Naive thymus-derived CD8-positive, alpha-beta T cell (primary cell): ENCODE measurements around the gene GPR78. TPM values are rescaled to one million over a fixed set of nuclear protein-coding genes. Genes with fewer than 3 reads are reported as not detected.

Experiments
- ATAC-seq, 2 donors: fragments of 150-1000 bp; cut with Tn5 transposase in 1 of 2; sonication (Bioruptor Pico), chemical (Tn5 transposase) in 1 of 2; 1 replicate in 1 of 2; 2 replicates in 1 of 2; pipeline ENCODE4 v1.10.0; 2021; ENCODE audit warnings: mild to moderate bottlenecking in 2 of 2, moderate library complexity in 2 of 2
- POLR2A ChIA-PET: fragments of 350-600 bp; sonication (Branson Sonifier 250); formaldehyde crosslinking; loops from one replicate; lab custom pipeline; 2021; ENCODE audit warnings: antibody characterized with exemption; lab: Charles Lee
- DNase-seq, 10 donors: peaks; one replicate each; pipeline versions ENCODE4 v3.0.0 to v3.0.0-alpha.2; 2020 to 2022
- H3K27ac Mint-ChIP-seq, 10 donors: one replicate each; pipeline ENCODE4 v1.8.0; 2020 to 2022; ENCODE audit warnings: mild to moderate bottlenecking in 10 of 10, mixed read lengths in 10 of 10, moderate library complexity in 4 of 10, inconsistent platforms in 1 of 10
- H3K27me3 Mint-ChIP-seq, 5 donors: one replicate each; pipeline ENCODE4 v1.8.0; 2021 to 2022; ENCODE audit warnings: mixed read lengths in 5 of 5
- H3K36me3 Mint-ChIP-seq, 3 donors: one replicate each; pipeline ENCODE4 v1.8.0; 2020 to 2022; ENCODE audit warnings: mixed read lengths in 3 of 3, mild to moderate bottlenecking in 2 of 3, inconsistent platforms in 1 of 3
- H3K4me1 Mint-ChIP-seq, 4 donors: one replicate each; pipeline ENCODE4 v1.8.0; 2021 to 2022; ENCODE audit warnings: mixed read lengths in 4 of 4
- H3K4me3 Mint-ChIP-seq, 10 donors: one replicate each; pipeline ENCODE4 v1.8.0; 2020 to 2022; ENCODE audit warnings: mild to moderate bottlenecking in 10 of 10, mixed read lengths in 10 of 10, moderate library complexity in 6 of 10, inconsistent platforms in 1 of 10
- H3K9me3 Mint-ChIP-seq, 9 donors: one replicate each; pipeline ENCODE4 v1.8.0; 2020 to 2022; ENCODE audit warnings: mixed read lengths in 9 of 9, mild to moderate bottlenecking in 3 of 9, inconsistent platforms in 1 of 9, moderate library complexity in 1 of 9
- polyA plus RNA-seq, 3 donors: library from polyadenylated mRNA; unstranded; fragments of 300-500 nt; fragmentation: Illumina TruSeq; gene quantifications; one replicate each; pipeline ENCODE4 v1.2.3, GENCODE V29; 2021
- total RNA-seq, 8 experiments: library from RNA in 2 of 8; stranded (reverse) in 2 of 8; gene quantifications; one replicate each; pipeline ENCODE4 v1.2.3 and lab custom pipeline; 2021 to 2026

The GPR78 gene
- total and polyA plus RNA-seq, 5 experiments from 2014 or later: not detected

- H3K27me3 Mint-ChIP-seq: peaks cover 0 to 25% (median 2%) of the 10 kb centered on the region in 5 donors
- no peak overlapping the region for H3K27ac Mint-ChIP-seq
- no peaks in the 10 kb centered on the region for H3K9me3 Mint-ChIP-seq
- no peaks in the 10 kb centered on the region for H3K36me3 Mint-ChIP-seq
- ATAC-seq (no peak), DNase-seq (peak in 1 of 10 donors; percentile 45)
- POLR2A ChIA-PET: no interaction called here
- no peak overlapping the region for H3K4me3 Mint-ChIP-seq
- no peaks in the 10 kb centered on the region for H3K4me1 Mint-ChIP-seq
Measured at GRCh38 chr4:8548731-8549351, 31.4 kb upstream of the GPR78 start.

- ATAC-seq (no peak), DNase-seq (peak in 1 of 10 donors; percentile 55)
- peaks cover 0 to 20% (median 2%) of the 10 kb centered on the region in 5 donors for H3K27me3 Mint-ChIP-seq
- H3K36me3 Mint-ChIP-seq: no peaks in the 10 kb centered on the region
- H3K4me3 Mint-ChIP-seq: no peak overlapping the region
- H3K27ac Mint-ChIP-seq: no peak overlapping the region
- H3K4me1 Mint-ChIP-seq: no peaks in the 10 kb centered on the region
- POLR2A ChIA-PET: no interaction called here
- H3K9me3 Mint-ChIP-seq: peaks cover 0 to 2% (median 0%) of the 10 kb centered on the region in 9 donors
Measured at GRCh38 chr4:8549352-8549931, 30.8 kb upstream of the GPR78 start.

- DNase-seq (peak in 1 of 10 donors; percentile 22), ATAC-seq (no peak)
- Mint-ChIP-seq H3K4me3 (no peak overlapping the region), H3K27ac (no peak overlapping the region), H3K4me1 (no peaks in the 10 kb centered on the region), H3K9me3 (peaks cover 0 to 2% (median 0%) of the 10 kb centered on the region in 9 donors), H3K36me3 (no peaks in the 10 kb centered on the region), H3K27me3 (peaks cover 0 to 14% (median 2%) of the 10 kb centered on the region in 5 donors)
- POLR2A ChIA-PET: no interaction called here
Measured at GRCh38 chr4:8550691-8551090, 29.5 kb upstream of the GPR78 start.

- Mint-ChIP-seq H3K4me3 (no peak overlapping the region), H3K27me3 (peaks cover 0 to 10% (median 0%) of the 10 kb centered on the region in 5 donors), H3K36me3 (no peaks in the 10 kb centered on the region), H3K27ac (no peak overlapping the region), H3K4me1 (no peaks in the 10 kb centered on the region), H3K9me3 (peaks cover 0 to 2% (median 0%) of the 10 kb centered on the region in 9 donors)
- ATAC-seq: no peak
- peak in 1 of 10 donors; percentile 9 for DNase-seq
- POLR2A ChIA-PET: no interaction called here
Measured at GRCh38 chr4:8552024-8552423, 28.2 kb upstream of the GPR78 start.

DNA sequence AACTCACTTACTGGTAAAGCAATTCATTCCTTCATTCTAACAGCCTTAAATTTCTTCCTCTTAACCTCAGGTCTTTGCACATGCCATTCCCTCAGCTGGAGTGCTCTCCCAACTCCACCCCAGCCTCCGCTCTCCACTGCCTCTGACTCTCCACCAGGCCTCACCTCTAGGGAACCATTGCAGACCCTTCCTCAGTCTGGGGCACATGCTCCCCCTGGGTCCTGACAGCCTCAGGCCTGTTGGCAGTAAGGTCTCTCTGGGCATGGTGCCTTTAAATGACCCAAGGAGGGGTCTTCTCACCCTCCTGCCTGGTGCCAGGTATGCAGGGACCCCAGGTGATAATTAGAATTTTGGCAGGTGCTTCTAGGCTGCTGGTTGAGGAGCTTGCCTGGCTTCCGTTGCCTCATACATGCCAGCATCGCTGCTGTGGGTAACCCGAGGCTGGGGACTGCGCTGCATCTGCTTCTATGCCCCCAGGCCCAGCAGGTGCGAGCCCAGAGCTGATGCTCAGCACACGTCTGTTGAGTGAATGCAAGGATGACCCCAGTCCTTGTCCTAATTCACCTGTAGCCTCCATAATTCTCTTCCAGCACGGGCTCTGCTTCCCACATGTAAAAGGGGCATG is 27.5 kb upstream of the GPR78 start:
- peaks cover 0 to 2% (median 0%) of the 10 kb centered on the region in 9 donors for H3K9me3 Mint-ChIP-seq
- no peak overlapping the region for H3K4me3 Mint-ChIP-seq
- H3K27me3 Mint-ChIP-seq: peaks cover 0 to 5% (median 0%) of the 10 kb centered on the region in 5 donors
- H3K4me1 Mint-ChIP-seq: no peaks in the 10 kb centered on the region
- ATAC-seq: no peak
- no peaks in the 10 kb centered on the region for H3K36me3 Mint-ChIP-seq
- no peak overlapping the region for H3K27ac Mint-ChIP-seq
- peak in 1 of 10 donors; percentile 26 for DNase-seq
- POLR2A ChIA-PET: no interaction called here

DNA sequence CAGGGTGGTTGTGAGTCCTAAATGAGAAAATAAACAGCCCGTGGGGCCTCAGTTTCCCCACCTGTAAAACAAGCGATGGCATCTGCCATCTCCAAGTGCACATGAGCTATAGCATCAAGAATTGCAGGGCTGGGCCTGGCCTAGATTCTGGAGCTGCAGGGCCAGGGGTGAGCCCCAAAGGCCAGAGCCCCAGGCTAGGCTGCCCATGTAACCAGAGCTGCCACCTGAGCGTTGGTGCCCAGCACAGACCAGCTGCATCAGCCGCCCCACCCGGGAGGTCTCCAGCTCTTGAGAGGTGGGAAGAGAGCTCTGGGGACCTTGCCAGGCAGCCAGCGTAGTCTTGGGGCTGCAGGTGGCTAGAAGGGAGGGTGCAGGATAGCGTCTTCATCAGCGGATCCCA is 27.0 kb upstream of the GPR78 start:
- peak in 1 of 10 donors; percentile 22 for DNase-seq
- ATAC-seq: no peak
- H3K36me3 Mint-ChIP-seq: no peaks in the 10 kb centered on the region
- peaks cover 0 to 5% (median 0%) of the 10 kb centered on the region in 5 donors for H3K27me3 Mint-ChIP-seq
- no peak overlapping the region for H3K4me3 Mint-ChIP-seq
- POLR2A ChIA-PET: no interaction called here
- no peak overlapping the region for H3K27ac Mint-ChIP-seq
- H3K9me3 Mint-ChIP-seq: peaks cover 0 to 2% (median 0%) of the 10 kb centered on the region in 9 donors
- no peaks in the 10 kb centered on the region for H3K4me1 Mint-ChIP-seq

- H3K36me3 Mint-ChIP-seq: no peaks in the 10 kb centered on the region
- DNase-seq (peak in 1 of 10 donors; percentile 7), ATAC-seq (no peak)
- H3K27me3 Mint-ChIP-seq: peaks cover 0 to 8% (median 0%) of the 10 kb centered on the region in 5 donors
- POLR2A ChIA-PET: no interaction called here
- no peak overlapping the region for H3K4me3 Mint-ChIP-seq
- no peak overlapping the region for H3K27ac Mint-ChIP-seq
- peaks cover 0 to 2% (median 0%) of the 10 kb centered on the region in 9 donors for H3K9me3 Mint-ChIP-seq
- no peaks in the 10 kb centered on the region for H3K4me1 Mint-ChIP-seq
Measured at GRCh38 chr4:8553991-8554405, 26.2 kb upstream of the GPR78 start.

GRCh38 chr4:8554555-8555100 is 25.6 kb upstream of the GPR78 start:
- H3K9me3 Mint-ChIP-seq: peaks cover 0 to 2% (median 0%) of the 10 kb centered on the region in 9 donors
- POLR2A ChIA-PET: no interaction called here

GRCh38 chr4:8555716-8556115 is 24.5 kb upstream of the GPR78 start:
- H3K36me3 Mint-ChIP-seq: no peaks in the 10 kb centered on the region
- DNase-seq (no peak), ATAC-seq (no peak)
- no peaks in the 10 kb centered on the region for H3K4me1 Mint-ChIP-seq
- no peak overlapping the region for H3K4me3 Mint-ChIP-seq
- POLR2A ChIA-PET: no interaction called here
- peaks cover 0 to 8% (median 3%) of the 10 kb centered on the region in 5 donors for H3K27me3 Mint-ChIP-seq
- peaks cover 0 to 2% (median 0%) of the 10 kb centered on the region in 9 donors for H3K9me3 Mint-ChIP-seq
- no peak overlapping the region for H3K27ac Mint-ChIP-seq

More at GRCh38 chr4:8554555-8555100, 25.6 kb upstream of the GPR78 start:
- H3K4me1 Mint-ChIP-seq: no peaks in the 10 kb centered on the region
- H3K27ac Mint-ChIP-seq: no peak overlapping the region
- peaks cover 0 to 8% (median under 1%) of the 10 kb centered on the region in 5 donors for H3K27me3 Mint-ChIP-seq
- H3K4me3 Mint-ChIP-seq: no peak overlapping the region
- peak in 1 of 10 donors; percentile 60 for DNase-seq
- H3K36me3 Mint-ChIP-seq: no peaks in the 10 kb centered on the region
- no peak for ATAC-seq

DNA sequence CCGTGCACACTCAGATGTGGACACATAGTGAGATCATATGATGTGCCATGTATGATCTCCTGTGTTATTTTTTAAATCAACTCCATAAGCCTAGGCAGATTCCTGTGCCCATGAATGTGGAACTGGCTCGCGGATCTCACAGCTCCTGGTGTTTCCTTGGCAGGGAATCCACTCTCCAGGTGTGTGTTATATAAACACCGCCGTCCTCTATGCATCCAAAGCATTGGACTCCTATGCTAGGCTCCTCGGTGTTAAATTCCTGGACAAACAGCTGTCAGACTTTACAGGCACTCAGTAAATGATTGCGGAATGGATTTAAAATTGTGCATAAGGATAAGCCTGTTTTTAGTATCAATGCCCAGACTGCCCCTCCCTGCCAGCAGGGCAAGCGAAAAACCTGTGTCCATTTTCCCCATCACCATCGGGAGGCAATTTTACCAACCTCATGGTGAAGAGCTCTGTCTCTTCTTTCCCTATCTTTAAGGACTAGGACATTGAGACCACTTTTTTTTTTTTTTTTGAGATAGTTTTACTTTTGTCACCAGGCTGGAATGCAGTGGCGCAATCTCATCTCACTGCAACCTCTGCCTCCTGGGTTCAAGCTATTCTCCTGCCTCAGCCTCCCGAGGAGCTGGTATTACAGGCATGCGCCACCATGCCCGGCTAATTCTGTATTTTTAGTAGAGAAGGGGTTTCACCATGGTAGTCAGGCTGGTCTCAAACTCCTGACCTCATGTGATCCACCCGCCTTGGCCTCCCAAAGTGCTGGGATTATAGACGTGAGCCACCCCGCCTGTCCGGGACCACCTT is 23.6 kb upstream of the GPR78 start:
- ATAC-seq (no peak), DNase-seq (peak in 1 of 10 donors; percentile 38)
- POLR2A ChIA-PET: no interaction called here
- peaks cover 0 to 2% (median 0%) of the 10 kb centered on the region in 9 donors for H3K9me3 Mint-ChIP-seq
- H3K27me3 Mint-ChIP-seq: peaks cover 0 to 9% (median 3%) of the 10 kb centered on the region in 5 donors
- H3K36me3 Mint-ChIP-seq: no peaks in the 10 kb centered on the region
- no peaks in the 10 kb centered on the region for H3K4me1 Mint-ChIP-seq
- H3K4me3 Mint-ChIP-seq: no peak overlapping the region
- H3K27ac Mint-ChIP-seq: no peak overlapping the region

DNA sequence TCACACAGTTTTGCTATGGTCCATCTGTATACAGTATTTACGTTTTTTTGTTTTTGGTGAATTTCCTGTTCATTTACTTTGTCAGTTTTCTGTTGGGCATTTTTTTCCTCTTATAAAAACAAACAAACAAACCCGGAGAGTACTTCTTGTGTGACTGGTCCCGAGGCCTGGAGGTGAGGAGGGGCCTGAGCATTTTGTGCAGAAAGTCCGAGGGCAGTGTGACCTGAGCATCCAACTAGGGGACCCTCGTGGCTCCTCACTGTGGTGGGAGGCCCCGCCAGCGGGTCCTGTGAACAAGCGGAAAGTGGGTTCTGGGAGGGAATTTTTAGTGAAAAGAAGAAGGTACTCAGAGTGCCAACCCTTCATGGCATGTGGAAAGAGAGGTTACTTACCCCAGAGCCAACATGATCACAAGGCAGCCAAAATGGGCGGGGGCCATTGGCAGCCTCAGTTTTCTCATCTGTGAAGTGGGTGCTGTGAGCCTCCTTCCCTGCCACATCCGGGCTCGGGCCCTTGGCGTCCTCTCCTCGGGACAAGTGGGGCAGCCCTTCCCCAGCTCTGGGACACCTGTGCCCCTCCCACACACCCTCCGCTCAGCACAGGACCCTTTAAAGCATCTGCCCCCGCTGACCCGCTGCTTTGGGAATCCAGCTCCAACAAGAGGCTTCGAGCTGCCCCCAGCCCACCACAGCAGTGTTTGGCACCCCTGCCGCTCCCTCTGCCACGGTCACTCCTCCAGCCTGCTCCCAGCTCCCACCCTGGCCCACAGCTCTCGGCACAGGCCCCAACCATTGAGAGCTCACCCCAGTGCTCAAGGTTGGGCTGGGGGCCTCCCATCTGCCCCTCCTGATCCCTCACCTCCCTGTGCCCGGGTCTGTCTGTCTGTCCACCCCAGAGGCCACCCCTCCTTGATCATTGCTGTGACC is 22.8 kb upstream of the GPR78 start:
- no peak overlapping the region for H3K4me3 Mint-ChIP-seq
- H3K9me3 Mint-ChIP-seq: peaks cover 0 to 2% (median 0%) of the 10 kb centered on the region in 9 donors
- ATAC-seq (no peak), DNase-seq (peak in 1 of 10 donors; percentile 48)
- H3K27ac Mint-ChIP-seq: no peak overlapping the region
- peaks cover 0 to 12% (median 3%) of the 10 kb centered on the region in 5 donors for H3K27me3 Mint-ChIP-seq
- no peaks in the 10 kb centered on the region for H3K4me1 Mint-ChIP-seq
- POLR2A ChIA-PET: no interaction called here
- no peaks in the 10 kb centered on the region for H3K36me3 Mint-ChIP-seq
